NCI-H1105 (cell line): ENCODE results near the gene PITPNC1.

Experiments used
- DNase-seq: peaks from one replicate; lab custom pipeline; 2025; lab: John Stamatoyannopoulos, UW

Gene PITPNC1

DNA sequence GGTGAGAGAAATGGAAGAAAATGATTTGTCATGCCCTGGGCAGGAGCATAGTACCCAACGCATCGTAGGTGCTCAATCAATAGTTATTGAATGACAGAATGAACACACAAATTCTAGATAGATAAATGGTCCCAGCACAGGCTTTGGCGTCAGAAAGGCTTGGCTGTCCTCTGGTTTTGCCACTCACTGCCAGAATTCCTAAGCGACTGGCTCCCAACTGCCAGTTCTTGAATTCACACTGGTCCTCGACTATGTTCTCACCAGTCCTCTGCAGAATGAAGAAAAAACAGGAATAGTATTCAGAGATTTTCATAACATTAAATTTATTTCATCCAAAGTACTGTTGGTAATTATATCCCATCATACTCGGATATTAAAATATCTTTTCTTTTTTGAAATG, 177.6 kb downstream of the PITPNC1 start:
- no peak for DNase-seq

DNA sequence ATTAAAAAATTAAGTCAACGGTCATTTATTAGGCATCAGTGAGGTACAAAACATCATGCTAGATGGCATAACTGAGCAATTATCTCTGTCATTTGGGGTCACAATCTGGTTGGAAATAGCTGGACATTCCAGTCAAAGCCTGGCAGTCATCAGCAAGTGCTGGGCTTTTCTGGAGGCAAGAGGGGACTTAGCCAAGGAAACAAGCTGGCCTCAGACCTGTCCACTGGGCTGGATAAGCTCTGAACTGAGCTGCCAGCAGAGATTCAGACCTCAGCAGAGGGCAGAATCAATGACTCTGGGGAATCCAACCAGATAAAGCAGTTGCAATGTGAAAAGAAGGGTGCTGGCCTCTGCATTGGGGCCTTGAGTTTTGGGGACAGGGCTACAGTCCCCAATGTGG, 178.8 kb downstream of the PITPNC1 start:
- DNase-seq = no peak

DNA sequence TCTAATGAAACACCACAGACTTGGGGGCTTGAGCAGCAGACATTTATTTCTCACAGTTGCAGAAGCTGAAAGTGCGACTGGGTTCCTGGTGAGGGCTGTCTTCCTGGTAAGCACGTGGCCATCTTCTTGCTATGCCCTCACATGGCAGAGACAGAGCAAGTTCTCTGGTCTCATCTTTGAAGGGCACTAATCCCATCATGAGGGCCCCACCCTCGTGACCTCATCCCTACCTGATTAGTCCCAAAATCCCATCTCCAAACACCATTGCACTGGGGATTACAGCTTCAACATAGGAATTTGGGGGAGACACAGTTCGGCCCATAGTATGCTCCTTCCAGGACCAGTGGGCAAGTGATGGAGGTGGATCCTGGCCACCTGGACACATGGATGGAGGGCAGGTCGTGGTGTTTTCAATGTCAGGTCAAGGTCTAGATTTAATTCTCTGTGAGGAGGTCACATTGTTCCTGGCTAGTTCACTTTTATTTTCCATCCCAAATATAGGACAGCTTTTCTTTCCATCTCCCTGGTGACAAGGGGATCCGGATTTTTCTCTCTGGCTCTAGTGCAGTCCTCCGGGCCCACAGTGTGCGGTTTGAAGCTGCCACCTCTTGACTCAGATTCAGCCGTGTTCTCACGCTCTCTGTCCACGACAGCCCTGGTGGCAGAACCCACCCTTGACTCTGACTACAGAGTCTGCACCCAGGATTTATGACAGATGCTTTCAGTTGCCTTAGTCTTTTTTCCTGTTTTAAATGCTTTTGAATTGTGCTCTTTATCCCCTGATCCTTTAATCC, 180.2 kb downstream of the PITPNC1 start:
- no peak for DNase-seq

DNA sequence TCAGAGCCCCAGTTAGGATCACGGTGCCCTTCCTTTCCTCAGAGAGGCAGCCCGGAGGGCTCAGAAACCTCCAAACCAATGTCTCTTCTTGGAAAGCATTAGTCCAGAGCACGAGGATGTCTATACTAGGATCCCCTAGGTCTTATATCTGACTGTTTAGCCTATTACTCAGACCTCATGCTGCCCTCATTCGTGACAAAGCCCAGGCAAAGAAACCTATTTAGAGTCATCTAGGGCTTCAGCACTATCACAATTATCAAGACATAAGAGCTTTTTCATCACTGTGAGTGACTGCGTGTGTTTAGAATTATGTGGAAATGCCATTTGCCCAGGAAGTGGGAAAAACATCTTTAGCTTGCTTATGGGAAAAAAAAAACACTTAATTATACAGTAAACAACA, 180.8 kb downstream of the PITPNC1 start:
- no peak for DNase-seq

GRCh38 chr17:67558740-67559380, 181.8 kb downstream of the PITPNC1 start:
- no peak for DNase-seq

GRCh38 chr17:67559381-67559966, 182.4 kb downstream of the PITPNC1 start:
- DNase-seq = no peak

DNA sequence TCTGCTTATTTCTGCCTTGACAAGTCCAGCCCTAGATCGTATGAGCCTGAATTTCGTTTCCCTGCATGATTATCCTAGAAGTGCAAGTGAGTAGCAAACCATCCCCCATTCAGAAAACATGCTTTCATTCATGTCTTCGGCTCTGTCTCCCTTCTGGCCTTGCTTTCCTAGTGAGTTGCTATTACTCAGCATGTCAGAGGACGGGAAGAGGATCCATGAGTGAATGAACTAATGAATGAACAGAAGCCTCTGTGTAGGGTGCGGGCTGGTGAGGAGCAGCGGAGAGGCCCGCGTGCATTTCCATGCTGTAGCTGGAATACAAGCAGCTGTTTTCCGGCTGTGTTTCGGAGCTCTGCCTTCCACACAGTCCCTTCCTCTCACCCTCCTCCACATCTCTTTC, 184.9 kb downstream of the PITPNC1 start:
- no peak for DNase-seq

DNA sequence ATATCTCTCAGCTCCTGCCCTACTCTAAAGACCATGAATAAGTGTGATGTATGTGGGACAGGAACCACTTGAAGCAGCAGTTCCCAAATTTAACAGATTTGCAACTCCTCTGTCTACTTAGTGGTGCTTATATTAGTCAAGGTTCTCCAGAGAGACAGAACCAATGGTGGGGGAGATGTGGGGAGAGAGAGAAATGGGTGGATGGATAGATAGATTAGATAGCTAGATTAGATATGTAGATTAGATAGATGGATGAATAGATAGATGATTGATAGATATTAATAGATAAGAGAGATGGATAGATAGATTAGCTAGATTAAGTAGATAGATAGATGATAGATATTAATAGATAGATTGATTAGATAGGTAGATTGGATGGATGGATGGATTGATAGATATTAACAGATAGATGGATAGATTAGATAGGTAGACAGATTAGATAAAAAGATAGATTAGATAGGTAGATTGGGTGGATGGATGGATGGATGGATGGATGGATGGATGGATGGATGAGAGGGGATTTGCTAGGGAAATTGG, 186.7 kb downstream of the PITPNC1 start:
- DNase-seq = no peak

GRCh38 chr17:67565068-67565467, 188.0 kb downstream of the PITPNC1 start:
- DNase-seq = no peak

DNA sequence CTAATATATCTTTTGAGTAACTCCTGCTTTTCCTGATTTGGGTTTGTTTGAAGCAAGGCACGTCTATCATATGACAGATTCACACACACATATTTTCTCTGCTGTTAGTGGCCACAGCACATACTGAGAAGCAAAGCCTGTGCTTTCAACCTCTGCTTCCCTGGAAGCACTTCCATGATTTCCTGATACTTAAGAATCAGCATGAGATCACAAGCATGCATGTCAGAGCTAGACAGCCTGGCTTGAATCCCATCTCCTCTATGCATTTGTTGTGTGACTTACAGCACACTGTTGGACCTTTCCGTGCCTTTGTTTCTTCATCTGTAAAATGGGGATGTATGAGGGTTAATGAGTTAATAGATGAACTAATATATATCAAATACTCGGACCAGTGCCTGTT, 189.6 kb downstream of the PITPNC1 start:
- no peak for DNase-seq

DNA sequence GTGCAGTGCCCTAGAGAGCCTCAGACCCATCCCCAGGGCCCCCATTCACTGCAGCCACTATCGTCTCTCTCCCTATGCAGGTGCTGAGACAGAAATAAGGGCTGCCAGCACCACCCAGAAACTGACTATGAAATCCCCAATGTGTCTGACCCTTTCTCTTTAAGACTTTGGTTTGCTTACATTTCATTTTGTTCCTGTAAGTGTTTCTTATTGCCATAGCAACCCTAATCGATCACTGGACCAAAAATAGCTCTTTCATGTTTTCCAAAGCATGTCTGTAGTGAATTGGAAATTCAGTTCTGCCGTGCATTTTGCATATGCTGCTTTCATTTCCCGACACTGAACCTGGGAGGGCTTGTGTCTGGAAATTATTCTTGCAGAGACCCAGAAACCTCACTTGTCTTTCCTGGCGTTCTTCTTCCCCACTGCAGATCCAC, 192.0 kb downstream of the PITPNC1 start:
- DNase-seq = no peak

DNA sequence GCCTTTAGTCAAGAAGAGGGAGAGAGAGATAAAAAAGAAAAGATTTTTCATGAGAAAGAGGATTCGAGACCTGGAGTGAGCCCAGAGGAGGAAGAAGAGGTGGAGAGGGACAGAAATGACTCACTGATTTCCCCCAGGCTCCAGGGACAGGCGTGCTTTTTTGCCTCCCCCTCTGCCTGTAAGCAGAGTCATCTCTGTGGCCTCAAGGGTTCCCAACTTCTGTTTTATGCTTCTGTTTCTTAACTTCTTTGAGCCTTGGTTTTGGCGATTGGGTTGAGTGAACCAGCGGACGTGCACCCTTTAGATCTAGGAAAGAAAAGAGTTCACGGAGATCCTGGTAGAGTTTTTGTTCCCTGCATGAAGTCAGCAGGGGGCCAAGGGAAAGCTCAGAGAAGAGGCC, 192.8 kb downstream of the PITPNC1 start:
- no peak for DNase-seq

- DNase-seq = no peak
These were observed 193.7 kb downstream of the PITPNC1 start for GRCh38 chr17:67570797-67571196.

DNA sequence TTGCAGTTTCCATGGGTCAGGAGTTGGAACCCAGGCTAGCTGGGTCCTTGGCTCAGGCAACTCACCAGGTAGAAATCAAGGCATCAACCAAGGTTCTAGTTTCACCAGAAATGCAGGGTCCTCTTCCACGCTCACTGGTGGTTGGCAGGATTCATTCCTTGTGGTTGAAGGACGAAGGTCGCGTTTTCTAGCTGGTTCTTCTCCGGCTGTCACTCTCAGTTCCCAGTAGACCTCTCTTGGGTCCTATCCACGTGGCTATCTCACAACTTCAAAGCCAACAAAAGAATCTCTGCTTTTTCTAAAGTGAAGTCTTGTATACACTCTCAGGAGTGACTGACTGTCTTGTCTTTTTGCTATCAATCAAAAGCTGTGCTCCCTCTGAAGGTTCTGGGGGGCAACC, 194.4 kb downstream of the PITPNC1 start:
- DNase-seq = no peak

DNA sequence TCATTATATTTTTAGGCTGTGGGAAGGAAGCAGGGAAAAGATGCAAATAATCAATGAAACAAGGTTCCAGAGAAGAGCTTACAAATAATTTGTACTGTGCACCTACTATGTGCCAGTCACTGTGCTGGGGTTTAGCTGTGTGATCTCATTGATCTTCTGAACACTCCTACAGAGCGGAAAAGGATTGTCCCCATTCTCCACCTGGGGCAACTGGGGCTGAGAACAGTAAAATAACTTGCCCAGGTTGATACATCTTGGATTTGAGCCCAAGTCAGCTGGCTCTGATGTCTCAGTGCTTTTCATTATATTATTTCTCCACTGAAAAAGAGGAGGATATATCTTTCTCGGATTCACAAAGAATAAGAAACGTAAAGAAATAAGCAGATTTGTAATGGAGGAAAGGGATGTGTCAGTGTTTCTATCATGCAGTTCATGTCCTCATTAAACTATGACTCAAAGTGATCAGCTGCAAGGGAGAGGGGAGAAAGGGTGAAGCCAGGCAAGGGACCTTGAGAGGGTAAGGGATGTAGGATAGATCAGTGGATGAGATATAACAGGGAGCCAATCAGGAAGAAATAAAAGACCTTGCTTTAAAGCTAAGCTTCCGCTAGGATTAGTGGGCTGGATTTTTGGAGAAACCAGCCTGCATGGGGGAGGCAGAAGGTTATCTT, 197.0 kb downstream of the PITPNC1 start:
- DNase-seq = no peak

GRCh38 chr17:67574658-67575293, 197.7 kb downstream of the PITPNC1 start:
- DNase-seq = no peak

DNA sequence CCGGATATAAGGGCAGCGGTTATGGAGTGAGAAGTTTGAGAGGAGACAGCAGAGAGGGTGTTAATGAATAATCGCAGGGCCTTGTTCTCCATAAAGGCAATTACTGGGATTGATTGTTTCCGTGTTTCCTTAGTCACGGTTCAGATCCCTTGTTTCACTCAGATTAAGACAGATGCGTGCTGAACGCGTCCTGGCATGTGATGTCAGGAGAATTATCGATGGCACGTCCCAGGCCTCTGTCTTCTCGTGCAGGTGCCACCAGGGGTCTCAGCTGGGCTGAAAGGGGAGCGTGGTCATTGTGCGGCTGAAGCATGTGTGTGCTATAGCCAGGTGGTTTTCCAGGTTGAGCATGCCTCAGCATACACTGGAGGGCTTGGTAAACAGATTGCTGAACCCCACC, 198.2 kb downstream of the PITPNC1 start:
- DNase-seq = peak; percentile 56

DNA sequence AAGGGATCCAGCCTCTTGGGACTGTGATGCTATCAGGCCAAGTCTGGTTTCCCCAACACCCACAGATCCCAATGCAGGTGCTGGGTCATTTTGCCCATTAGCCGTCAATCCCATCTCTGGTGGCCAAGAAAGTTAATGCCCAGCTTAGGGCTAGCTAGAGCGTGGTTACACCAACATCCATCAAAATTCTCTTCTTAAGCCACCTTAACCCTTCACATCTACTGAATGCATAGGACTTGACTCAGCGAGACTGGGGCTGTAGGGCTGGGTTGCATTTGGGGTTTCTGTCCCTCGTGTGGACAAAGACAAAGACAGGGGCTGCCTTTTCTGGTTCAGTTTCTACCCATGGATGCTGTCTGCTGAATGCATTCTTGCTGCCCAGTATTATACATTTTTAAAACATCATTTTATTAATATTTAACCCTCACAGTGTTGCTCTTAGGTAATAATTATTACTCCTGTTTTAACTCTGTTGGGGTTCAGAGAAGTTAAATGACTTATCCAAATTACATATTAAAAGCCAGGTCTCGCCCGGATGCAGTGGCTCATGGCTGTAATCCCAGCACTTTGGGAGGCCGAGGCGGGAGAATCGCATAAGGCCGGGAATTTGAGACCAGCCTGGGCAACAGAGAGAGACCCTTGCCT, 199.5 kb downstream of the PITPNC1 start:
- DNase-seq = no peak

DNA sequence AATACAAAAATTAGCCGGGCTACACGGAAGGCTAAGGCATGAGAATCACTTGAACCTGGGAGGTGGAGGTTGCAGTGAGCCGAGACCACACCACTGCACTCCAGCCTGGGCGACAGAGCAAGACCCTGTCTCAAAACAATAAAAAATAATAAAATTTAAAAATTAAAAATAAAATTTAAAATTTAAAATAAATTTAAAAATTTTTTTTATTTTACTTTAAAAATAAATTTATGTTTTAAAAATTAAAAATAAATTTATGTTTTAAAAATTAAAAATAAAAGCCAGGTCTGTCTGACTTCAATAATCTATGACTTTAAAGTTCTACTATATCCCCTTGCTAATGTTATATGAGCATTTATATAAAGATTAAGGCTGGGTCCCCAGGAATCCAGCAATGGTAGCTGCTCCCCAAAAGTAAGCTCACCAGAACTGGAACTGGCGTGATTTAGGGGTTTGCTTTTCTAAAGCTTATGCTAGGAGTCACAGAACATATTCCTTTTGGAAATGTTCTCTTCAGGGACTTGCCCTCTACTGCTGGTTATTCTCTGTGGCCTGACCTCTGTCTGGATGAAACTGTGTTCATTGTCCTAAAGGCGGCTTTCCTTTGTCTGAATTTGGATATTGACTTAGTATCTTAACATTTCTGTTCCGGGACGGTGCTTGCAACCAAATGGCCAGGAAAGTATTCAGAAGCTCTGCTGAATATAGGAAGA, 200.5 kb downstream of the PITPNC1 start:
- no peak for DNase-seq

- no peak for DNase-seq
These were observed 201.0 kb downstream of the PITPNC1 start for GRCh38 chr17:67578142-67578457.
